ENCODE data around the gene TLCD3B. TPM values are rescaled to one million over a fixed set of nuclear protein-coding genes. Genes with fewer than 3 reads are reported as not detected.
A peak's percentile ranks its signal among the peaks of the same experiment; 100 is the strongest.

Gene TLCD3B
- total and polyA plus RNA-seq, 9 donors = 0.15 TPM; not detected in 8

- no peak for DNase-seq
- WGBS, 3 donors = 56 to 58% (median 58%) methylated on average over 30 to 31 of the region's 31 CpGs
- Histone ChIP-seq H3K36me3 (no peaks in the 10 kb centered on the region), H3K27ac (no peak overlapping the region), H3K9me3 (no peaks in the 10 kb centered on the region), H3K27me3 (no peaks in the 10 kb centered on the region), H3K4me1 (ENCODE audit: insufficient read depth) (no peaks in the 10 kb centered on the region), H3K4me3 (no peak overlapping the region)
- intact Hi-C loops (cut with DNase I) = loop anchor here in 2 of 4 donors (5.0 to 10.0 kb wide), 2 partner anchors 45 to 127 kb away; no protein-coding TSS in a partner anchor
- TF ChIP-seq EP300 (IDR thresholded peaks at IDR 0.05) (no peak), CTCF (IDR thresholded peaks at IDR 0.05) (no peak), POLR2A (IDR thresholded peaks at IDR 0.05) (no peak)
Observed at GRCh38 chr16:30011714-30012504, 19.2 kb downstream of the TLCD3B start.

GRCh38 chr16:30010844-30011713, 20.0 kb downstream of the TLCD3B start, which contains the start of gene DOC2A:
Gene DOC2A, minus strand, starts transcription at chr16:30011027. Its CDS starts 805 bp downstream, at chr16:30010222.
- Histone ChIP-seq H3K4me3 (peak within 1 kb of the TSS; percentile 29), H3K9me3 (no peaks in the 10 kb centered on the region), H3K36me3 (no peaks in the 10 kb centered on the region), H3K4me1 (ENCODE audit: insufficient read depth) (no peaks in the 10 kb centered on the region), H3K27me3 (no peaks in the 10 kb centered on the region), H3K27ac (no peak within 1 kb of the TSS)
- intact Hi-C loops (cut with DNase I) = loop anchor here in 2 of 4 donors (5.0 to 10.0 kb wide), 2 partner anchors 44 to 126 kb away; no protein-coding TSS in a partner anchor
- peak in 1 of 5 donors; percentile 57 for DNase-seq
- no peak for TF ChIP-seq POLR2A (IDR thresholded peaks at IDR 0.05)
- no peak for TF ChIP-seq CTCF (IDR thresholded peaks at IDR 0.05)
- no peak for TF ChIP-seq EP300 (IDR thresholded peaks at IDR 0.05)
- WGBS, 3 donors = 0 to 2% (median 1%) methylated on average over 11 to 99 of the region's 99 CpGs

- Histone ChIP-seq H3K27ac (no peak overlapping the region), H3K4me1 (ENCODE audit: insufficient read depth) (peaks cover 2% of the 10 kb centered on the region), H3K4me3 (peak overlapping the region; percentile 29), H3K27me3 (no peaks in the 10 kb centered on the region), H3K36me3 (no peaks in the 10 kb centered on the region), H3K9me3 (no peaks in the 10 kb centered on the region)
- 11 to 19% (median 17%) methylated on average over 27 to 34 of the region's 34 CpGs for WGBS, 3 donors
- intact Hi-C loops (cut with DNase I) = loop anchor here in 3 of 4 donors (5.0 to 10.0 kb wide), 7 partner anchors 43 to 205 kb away; partner anchors contain the start of genes MAZ (in 2 of the 3), CDIPT (in 1 of the 3), KCTD13 (in 1 of the 3) and PRRT2 (in 1 of the 3)
- no peak for DNase-seq
- TF ChIP-seq CTCF (IDR thresholded peaks at IDR 0.05) (no peak), POLR2A (IDR thresholded peaks at IDR 0.05) (no peak), EP300 (IDR thresholded peaks at IDR 0.05) (no peak)
Observed at GRCh38 chr16:30009990-30010843, 20.9 kb downstream of the TLCD3B start.
